ENCODE results near the gene PHLDB2. TPM values are rescaled to one million over a fixed set of nuclear protein-coding genes. Genes with fewer than 3 reads are reported as not detected.

Gene PHLDB2
- total RNA-seq, 4 donors from 2014 or later = 53.2 to 97.2 (median 89.1) TPM

- no peak for TF ChIP-seq CTCF (IDR thresholded peaks at IDR 0.05; ENCODE audit: low read depth)
Observed at GRCh38 chr3:111829023-111829422, 30.0 kb upstream of the PHLDB2 start.

GRCh38 chr3:111831840-111832239 is 27.2 kb upstream of the PHLDB2 start:
- TF ChIP-seq CTCF (IDR thresholded peaks at IDR 0.05; ENCODE audit: low read depth) = no peak

- no peak for TF ChIP-seq CTCF (IDR thresholded peaks at IDR 0.05; ENCODE audit: low read depth)
Observed at GRCh38 chr3:111837112-111837511, 22.0 kb upstream of the PHLDB2 start.

- no peak for TF ChIP-seq CTCF (IDR thresholded peaks at IDR 0.05; ENCODE audit: low read depth)
Observed at GRCh38 chr3:111838133-111838532, 20.9 kb upstream of the PHLDB2 start.

GRCh38 chr3:111846039-111846438 is 13.0 kb upstream of the PHLDB2 start:
- no peak for TF ChIP-seq CTCF (IDR thresholded peaks at IDR 0.05; ENCODE audit: low read depth)

GRCh38 chr3:111846717-111847116 is 12.3 kb upstream of the PHLDB2 start:
- TF ChIP-seq CTCF (IDR thresholded peaks at IDR 0.05; ENCODE audit: low read depth) = no peak

GRCh38 chr3:111848283-111848682 is 10.8 kb upstream of the PHLDB2 start:
- TF ChIP-seq CTCF (IDR thresholded peaks at IDR 0.05; ENCODE audit: low read depth) = no peak
